Measurements from ENCODE around the gene KLHL33. TPM values are rescaled to one million over a fixed set of nuclear protein-coding genes. Genes with fewer than 3 reads are reported as not detected.

Gene KLHL33
- 6.3 TPM for total RNA-seq (ENCODE audit: insufficient read depth, low replicate concordance)

- DNase-seq (ENCODE audit: low spot score), result no peak
Observed at GRCh38 chr14:20435582-20436362, at the start of gene KLHL33. Gene KLHL33, minus strand, starts transcription at chr14:20436166. Its CDS starts 355 bp downstream, at chr14:20435811.

GRCh38 chr14:20482382-20482781 is 46.4 kb upstream of the KLHL33 start:
- no peak for DNase-seq (ENCODE audit: low spot score)

- no peak for DNase-seq (ENCODE audit: low spot score)
Observed at GRCh38 chr14:20478894-20479293, 42.9 kb upstream of the KLHL33 start.

GRCh38 chr14:20477211-20477876 is 41.4 kb upstream of the KLHL33 start:
- peak; percentile 33 for DNase-seq (ENCODE audit: low spot score)

- DNase-seq (ENCODE audit: low spot score), result peak; percentile 38
Observed at GRCh38 chr14:20476776-20477175, 40.8 kb upstream of the KLHL33 start.

- no peak for DNase-seq (ENCODE audit: low spot score)
Observed at GRCh38 chr14:20472536-20473169, 36.7 kb upstream of the KLHL33 start.

- DNase-seq (ENCODE audit: low spot score), result no peak
Observed at GRCh38 chr14:20470603-20470901, 34.6 kb upstream of the KLHL33 start.

GRCh38 chr14:20469890-20470602 is 34.1 kb upstream of the KLHL33 start:
- peak; percentile 52 for DNase-seq (ENCODE audit: low spot score)

- DNase-seq (ENCODE audit: low spot score), result peak; percentile 87
Observed at GRCh38 chr14:20469242-20469889, 33.4 kb upstream of the KLHL33 start, which contains the start of gene PNP. Gene PNP, plus strand, starts transcription at chr14:20469406. Its CDS starts 119 bp downstream, at chr14:20469525.

- no peak for DNase-seq (ENCODE audit: low spot score)
Observed at GRCh38 chr14:20468764-20469241, 32.8 kb upstream of the KLHL33 start.

GRCh38 chr14:20461225-20462141 is 25.5 kb upstream of the KLHL33 start, which contains the start of gene PIP4P1:
Gene PIP4P1, minus strand, starts transcription at chr14:20461434. Its CDS starts 109 bp downstream, at chr14:20461325.
- peak; percentile 100 for DNase-seq (ENCODE audit: low spot score)

- DNase-seq (ENCODE audit: low spot score), result no peak
Observed at GRCh38 chr14:20460458-20461224, 24.7 kb upstream of the KLHL33 start.

GRCh38 chr14:20458031-20458789 is 22.2 kb upstream of the KLHL33 start:
- no peak for DNase-seq (ENCODE audit: low spot score)

- no peak for DNase-seq (ENCODE audit: low spot score)
Observed at GRCh38 chr14:20456971-20457370, 21.0 kb upstream of the KLHL33 start.

GRCh38 chr14:20455355-20456300 is 19.7 kb upstream of the KLHL33 start:
- DNase-seq (ENCODE audit: low spot score), result no peak

GRCh38 chr14:20454516-20455354 is 18.8 kb upstream of the KLHL33 start, which contains the start of the genes APEX1 and OSGEP:
Gene APEX1, plus strand, starts transcription at chr14:20455226. Its CDS starts 420 bp downstream, at chr14:20455646.
Gene OSGEP, minus strand, starts transcription at chr14:20454812. Its CDS starts 129 bp downstream, at chr14:20454683.
- peak; percentile 100 for DNase-seq (ENCODE audit: low spot score)

Data from umbilical cord (tissue), 2 donors.